ENCODE measurements around the gene M1AP.

GRCh38 chr2:74628538-74629105 is 19.5 kb downstream of the M1AP start:
- no peak for TF ChIP-seq CTCF (IDR thresholded peaks at IDR 0.05 in 8 of 11, conservative IDR thresholded peaks at IDR 0.05 in 3 of 11)
- no peak for TF ChIP-seq POLR2AphosphoS5 (IDR thresholded peaks at IDR 0.05)
- TF ChIP-seq POLR2A (IDR thresholded peaks at IDR 0.05): no peak

Data from spleen (tissue), 7 donors.